OCI-M1 (cell line): Measurements from ENCODE around the gene C1orf53.
"Not testable (repeated sequence)": the region's sequence is repeated elsewhere in the genome, so short reads cannot be mapped to it uniquely, and the experiment has no call there.

Experiments used
- DNase-seq: peaks from one replicate; lab custom pipeline; 2025; lab: John Stamatoyannopoulos, UW

Gene C1orf53

GRCh38 chr1:197921235-197922069 is 19.0 kb downstream of the C1orf53 start:
- DNase-seq: no peak

GRCh38 chr1:197922070-197922390 is 19.6 kb downstream of the C1orf53 start:
- no peak for DNase-seq

GRCh38 chr1:197923038-197923437 is 20.6 kb downstream of the C1orf53 start:
- no peak for DNase-seq

GRCh38 chr1:197924516-197925123 is 22.2 kb downstream of the C1orf53 start:
- peak; percentile 85 for DNase-seq

GRCh38 chr1:197927908-197928665 is 25.7 kb downstream of the C1orf53 start:
- no peak for DNase-seq

GRCh38 chr1:197928849-197929336 is 26.5 kb downstream of the C1orf53 start:
- peak; percentile 94 for DNase-seq

GRCh38 chr1:197933016-197933415 is 30.6 kb downstream of the C1orf53 start:
- DNase-seq: no peak

- peak; percentile 55 for DNase-seq
Measured at GRCh38 chr1:197933647-197934046, 31.2 kb downstream of the C1orf53 start.

GRCh38 chr1:197937381-197937780 is 35.0 kb downstream of the C1orf53 start:
- no peak for DNase-seq

GRCh38 chr1:197937892-197938291 is 35.5 kb downstream of the C1orf53 start:
- no peak for DNase-seq

GRCh38 chr1:197939159-197939980 is 36.9 kb downstream of the C1orf53 start:
- DNase-seq: peak; percentile 95

- no peak for DNase-seq
Measured at GRCh38 chr1:197942042-197942441, 39.6 kb downstream of the C1orf53 start.

- peak; percentile 91 for DNase-seq
Measured at GRCh38 chr1:197944485-197944884, 42.1 kb downstream of the C1orf53 start.

GRCh38 chr1:197948926-197949899 is 46.8 kb downstream of the C1orf53 start:
- no peak for DNase-seq

- no peak for DNase-seq
Measured at GRCh38 chr1:197951089-197951488, 48.7 kb downstream of the C1orf53 start.

- DNase-seq: no peak
Measured at GRCh38 chr1:197951617-197952175, 49.3 kb downstream of the C1orf53 start.

- not testable (repeated sequence) for DNase-seq
Measured at GRCh38 chr1:197953472-197953871, 51.0 kb downstream of the C1orf53 start.

- no peak for DNase-seq
Measured at GRCh38 chr1:197954718-197955418, 52.4 kb downstream of the C1orf53 start.
